Astrocyte of the spinal cord (primary cell): Measurements from ENCODE around the gene FAM98C.

Source experiments
- DNase-seq: peaks from one replicate; pipeline ENCODE4 v3.0.0; 2011; ENCODE audit warnings: low read depth, low spot score
- H3K4me3 ChIP-seq: 2 replicates; pipeline ENCODE4 v1.5.1; 2011; ENCODE audit warnings: low read depth, mild to moderate bottlenecking, low read length, moderate library complexity
- CTCF ChIP-seq: IDR thresholded peaks from 2 replicates; pipeline ENCODE4 v1.5.1; 2012; ENCODE audit warnings: low read depth, mild to moderate bottlenecking, low read length, inconsistent platforms
- in situ Hi-C: cut with HindIII; loops from 2 replicates; pipeline ENCODE4 v1.10.0; 2017; ENCODE audit warnings: low sequenced_read_pairs

The FAM98C gene

DNA sequence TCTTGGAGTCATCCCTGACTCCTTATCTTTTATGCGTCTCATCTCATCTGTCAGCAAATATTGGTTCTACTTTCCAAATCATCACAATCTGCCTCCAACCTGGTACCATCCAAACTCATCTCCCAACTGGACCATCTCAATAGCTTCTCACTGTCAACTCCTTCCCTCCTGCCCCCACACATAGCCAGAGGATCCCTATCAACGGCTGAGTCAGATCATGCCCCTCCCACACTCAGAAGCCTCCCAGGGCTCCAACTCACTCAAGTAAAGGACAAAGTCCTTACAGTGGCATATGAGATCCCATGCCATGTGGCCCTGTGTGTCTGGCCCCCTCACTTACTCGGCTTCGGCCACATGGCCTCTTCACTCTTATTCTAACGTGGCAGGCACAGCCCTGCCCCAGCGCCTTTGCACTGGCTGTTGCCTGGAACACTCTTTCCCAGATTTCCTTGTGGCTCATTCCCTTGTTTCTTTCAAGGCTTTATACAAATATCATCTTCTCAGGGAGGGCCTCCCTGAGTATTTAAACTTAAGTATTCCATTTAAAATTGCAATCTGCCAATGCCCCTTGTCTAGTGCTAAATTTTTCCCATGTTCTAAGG, 10.1 kb upstream of the FAM98C start:
- in situ Hi-C loops = no loop called here
- peak; percentile 36 for DNase-seq
- TF ChIP-seq CTCF = no peak
- no peak overlapping the region for H3K4me3 ChIP-seq

- DNase-seq = no peak
- in situ Hi-C loops = no loop called here
- no peak for TF ChIP-seq CTCF
- H3K4me3 ChIP-seq = no peak overlapping the region
Measured at GRCh38 chr19:38394488-38394887, 8.4 kb upstream of the FAM98C start.

GRCh38 chr19:38395381-38396114, 7.3 kb upstream of the FAM98C start:
- no peak for DNase-seq
- TF ChIP-seq CTCF = no peak
- no peak overlapping the region for H3K4me3 ChIP-seq
- in situ Hi-C loops = no loop called here

GRCh38 chr19:38399081-38399480, 3.8 kb upstream of the FAM98C start:
- H3K4me3 ChIP-seq = no peak overlapping the region
- in situ Hi-C loops = no loop called here
- no peak for DNase-seq
- TF ChIP-seq CTCF = no peak

DNA sequence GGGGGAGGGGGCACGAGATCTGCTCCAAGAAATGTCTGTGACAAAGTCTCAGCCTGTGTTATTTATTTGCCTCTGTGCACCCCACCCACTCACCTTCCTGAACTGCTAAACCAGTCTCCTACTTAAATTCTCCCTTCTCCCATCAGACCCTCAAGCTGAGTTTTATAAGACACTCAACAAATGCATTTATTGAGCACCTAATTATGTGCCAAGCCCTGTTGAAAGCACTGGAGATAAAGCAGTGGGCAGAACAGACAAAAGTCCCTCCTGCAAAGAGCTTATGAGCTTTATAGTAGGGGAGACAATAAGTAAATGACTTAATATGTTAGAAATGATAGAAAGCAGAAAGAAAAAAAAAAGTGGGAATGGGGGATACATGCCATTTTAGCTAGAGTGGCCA, 3.4 kb upstream of the FAM98C start:
- H3K4me3 ChIP-seq = no peak overlapping the region
- DNase-seq = no peak
- TF ChIP-seq CTCF = no peak
- in situ Hi-C loops = no loop called here

GRCh38 chr19:38400361-38400760, 2.5 kb upstream of the FAM98C start:
- DNase-seq = no peak
- in situ Hi-C loops = no loop called here
- no peak for TF ChIP-seq CTCF
- no peak overlapping the region for H3K4me3 ChIP-seq
